ENCODE data around the gene TCF15. TPM values are rescaled to one million over a fixed set of nuclear protein-coding genes. Genes with fewer than 3 reads are reported as not detected.

Gene TCF15
- total RNA-seq, 6 experiments from 2014 or later: not detected

- no peaks in the 10 kb centered on the region for H3K9me3 Mint-ChIP-seq
- peaks cover 56% of the 10 kb centered on the region for H3K4me1 Mint-ChIP-seq (ENCODE audit: low read depth)
- DNase-seq: no peak
- peaks cover 25% of the 10 kb centered on the region for H3K36me3 Mint-ChIP-seq (ENCODE audit: low read depth)
- peaks cover 3% of the 10 kb centered on the region for H3K27me3 Mint-ChIP-seq (ENCODE audit: insufficient read depth)
- TF ChIP-seq, protein P1, sequence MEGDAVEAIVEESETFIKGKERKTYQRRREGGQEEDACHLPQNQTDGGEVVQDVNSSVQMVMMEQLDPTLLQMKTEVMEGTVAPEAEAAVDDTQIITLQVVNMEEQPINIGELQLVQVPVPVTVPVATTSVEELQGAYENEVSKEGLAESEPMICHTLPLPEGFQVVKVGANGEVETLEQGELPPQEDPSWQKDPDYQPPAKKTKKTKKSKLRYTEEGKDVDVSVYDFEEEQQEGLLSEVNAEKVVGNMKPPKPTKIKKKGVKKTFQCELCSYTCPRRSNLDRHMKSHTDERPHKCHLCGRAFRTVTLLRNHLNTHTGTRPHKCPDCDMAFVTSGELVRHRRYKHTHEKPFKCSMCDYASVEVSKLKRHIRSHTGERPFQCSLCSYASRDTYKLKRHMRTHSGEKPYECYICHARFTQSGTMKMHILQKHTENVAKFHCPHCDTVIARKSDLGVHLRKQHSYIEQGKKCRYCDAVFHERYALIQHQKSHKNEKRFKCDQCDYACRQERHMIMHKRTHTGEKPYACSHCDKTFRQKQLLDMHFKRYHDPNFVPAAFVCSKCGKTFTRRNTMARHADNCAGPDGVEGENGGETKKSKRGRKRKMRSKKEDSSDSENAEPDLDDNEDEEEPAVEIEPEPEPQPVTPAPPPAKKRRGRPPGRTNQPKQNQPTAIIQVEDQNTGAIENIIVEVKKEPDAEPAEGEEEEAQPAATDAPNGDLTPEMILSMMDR (IDR thresholded peaks at IDR 0.05): peak; percentile 46; the same call in 1 of the 2 replicates
- peak overlapping the region; percentile 85 for H3K4me3 Mint-ChIP-seq
- peak overlapping the region; percentile 82 for H3K27ac Mint-ChIP-seq
Measured at GRCh38 chr20:653590-654416, 43.7 kb upstream of the TCF15 start.

GRCh38 chr20:653110-653589 lies 43.0 kb upstream of the TCF15 start, which contains the start of gene SRXN1:
SRXN1 (minus strand) TSS chr20:653200; CDS start chr20:653185, 15 bp downstream.
- H3K4me3 Mint-ChIP-seq: peak within 1 kb of the TSS; percentile 95
- H3K4me1 Mint-ChIP-seq (ENCODE audit: low read depth): peaks cover 49% of the 10 kb centered on the region
- H3K27ac Mint-ChIP-seq: peak within 1 kb of the TSS; percentile 82
- DNase-seq: peak; percentile 84
- no peaks in the 10 kb centered on the region for H3K9me3 Mint-ChIP-seq
- H3K27me3 Mint-ChIP-seq (ENCODE audit: insufficient read depth): peaks cover 3% of the 10 kb centered on the region
- TF ChIP-seq, protein P1 (IDR thresholded peaks at IDR 0.05): peak; percentile 83
- H3K36me3 Mint-ChIP-seq (ENCODE audit: low read depth): peaks cover 30% of the 10 kb centered on the region

GRCh38 chr20:652615-653109 lies 42.6 kb upstream of the TCF15 start:
- Mint-ChIP-seq H3K27me3 (ENCODE audit: insufficient read depth) (peaks cover 3% of the 10 kb centered on the region), H3K36me3 (ENCODE audit: low read depth) (peaks cover 35% of the 10 kb centered on the region), H3K27ac (peak overlapping the region; percentile 68), H3K9me3 (no peaks in the 10 kb centered on the region), H3K4me1 (ENCODE audit: low read depth) (peaks cover 44% of the 10 kb centered on the region), H3K4me3 (peak overlapping the region; percentile 95)
- TF ChIP-seq, protein P1 (IDR thresholded peaks at IDR 0.05): no peak
- DNase-seq: peak; percentile 23

GRCh38 chr20:651713-652614 lies 41.9 kb upstream of the TCF15 start:
- peaks cover 35% of the 10 kb centered on the region for H3K36me3 Mint-ChIP-seq (ENCODE audit: low read depth)
- no peak for DNase-seq
- peaks cover 3% of the 10 kb centered on the region for H3K27me3 Mint-ChIP-seq (ENCODE audit: insufficient read depth)
- no peaks in the 10 kb centered on the region for H3K9me3 Mint-ChIP-seq
- peak overlapping the region; percentile 95 for H3K4me3 Mint-ChIP-seq
- TF ChIP-seq, protein P1 (IDR thresholded peaks at IDR 0.05): no peak
- peak overlapping the region; percentile 68 for H3K27ac Mint-ChIP-seq
- H3K4me1 Mint-ChIP-seq (ENCODE audit: low read depth): peaks cover 44% of the 10 kb centered on the region

- Mint-ChIP-seq H3K9me3 (no peaks in the 10 kb centered on the region), H3K4me1 (ENCODE audit: low read depth) (peaks cover 48% of the 10 kb centered on the region), H3K36me3 (ENCODE audit: low read depth) (peaks cover 35% of the 10 kb centered on the region), H3K4me3 (peak overlapping the region; percentile 95), H3K27me3 (ENCODE audit: insufficient read depth) (peaks cover 3% of the 10 kb centered on the region), H3K27ac (peak overlapping the region; percentile 43; the same call in 1 of the 2 replicates)
- TF ChIP-seq, protein P1 (IDR thresholded peaks at IDR 0.05): peak; percentile 45
- no peak for DNase-seq
Measured at GRCh38 chr20:650954-651353, 40.8 kb upstream of the TCF15 start.
